ENCODE data around the gene HBG1. TPM values are rescaled to one million over a fixed set of nuclear protein-coding genes. Genes with fewer than 3 reads are reported as not detected.

The HBG1 gene
- total RNA-seq, 1 experiment from 2014 or later = not detected

GRCh38 chr11:5224538-5225479 is 24.8 kb downstream of the HBG1 start:
- Histone ChIP-seq H4K20me1 (ENCODE audit: low read length) (no peaks in the 10 kb centered on the region), H3K9ac (ENCODE audit: low read length) (no peak overlapping the region), H3K27ac (ENCODE audit: low read length) (no peak overlapping the region), H3K27me3 (ENCODE audit: low read length) (no peaks in the 10 kb centered on the region), H2AFZ (ENCODE audit: low read length) (no peak overlapping the region), H3K9me2 (replicated peaks; ENCODE audit: low read length) (no peaks in the 10 kb centered on the region), H3K9me3 (ENCODE audit: low read length) (no peaks in the 10 kb centered on the region), H3K4me1 (ENCODE audit: insufficient read depth, low read length) (no peaks in the 10 kb centered on the region), H3K79me2 (ENCODE audit: low read length) (no peaks in the 10 kb centered on the region), H3K4me2 (ENCODE audit: low read length) (no peak overlapping the region), H3K4me3 (ENCODE audit: low read length) (no peak overlapping the region), H3F3A (ENCODE audit: low read length, unreplicated experiment) (no peaks in the 10 kb centered on the region), H3K36me3 (ENCODE audit: low read depth, low read length) (no peaks in the 10 kb centered on the region)
- BruUV-seq (replicated peaks) = no TSS peak
- TF ChIP-seq EZH2 (IDR thresholded peaks at IDR 0.05; ENCODE audit: low read length, unreplicated experiment) (no peak), EZH2phosphoT487 (IDR thresholded peaks at IDR 0.05; ENCODE audit: borderline replicate concordance, low read length) (no peak)
- TF ChIP-seq, protein P1, sequence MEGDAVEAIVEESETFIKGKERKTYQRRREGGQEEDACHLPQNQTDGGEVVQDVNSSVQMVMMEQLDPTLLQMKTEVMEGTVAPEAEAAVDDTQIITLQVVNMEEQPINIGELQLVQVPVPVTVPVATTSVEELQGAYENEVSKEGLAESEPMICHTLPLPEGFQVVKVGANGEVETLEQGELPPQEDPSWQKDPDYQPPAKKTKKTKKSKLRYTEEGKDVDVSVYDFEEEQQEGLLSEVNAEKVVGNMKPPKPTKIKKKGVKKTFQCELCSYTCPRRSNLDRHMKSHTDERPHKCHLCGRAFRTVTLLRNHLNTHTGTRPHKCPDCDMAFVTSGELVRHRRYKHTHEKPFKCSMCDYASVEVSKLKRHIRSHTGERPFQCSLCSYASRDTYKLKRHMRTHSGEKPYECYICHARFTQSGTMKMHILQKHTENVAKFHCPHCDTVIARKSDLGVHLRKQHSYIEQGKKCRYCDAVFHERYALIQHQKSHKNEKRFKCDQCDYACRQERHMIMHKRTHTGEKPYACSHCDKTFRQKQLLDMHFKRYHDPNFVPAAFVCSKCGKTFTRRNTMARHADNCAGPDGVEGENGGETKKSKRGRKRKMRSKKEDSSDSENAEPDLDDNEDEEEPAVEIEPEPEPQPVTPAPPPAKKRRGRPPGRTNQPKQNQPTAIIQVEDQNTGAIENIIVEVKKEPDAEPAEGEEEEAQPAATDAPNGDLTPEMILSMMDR (conservative IDR thresholded peaks at IDR 0.05; ENCODE audit: low read depth, low read length) = no peak
- intact Hi-C loops (cut with micrococcal nuclease) = no loop called here
- POLR2A ChIA-PET (ENCODE audit: unreplicated experiment) = no interaction called here
- no peak for ATAC-seq
- CTCF ChIA-PET = no interaction called here
- no peak for DNase-seq

- POLR2A ChIA-PET (ENCODE audit: unreplicated experiment) = no interaction called here
- Histone ChIP-seq H3K27me3 (ENCODE audit: low read length) (no peaks in the 10 kb centered on the region), H3K9me2 (replicated peaks; ENCODE audit: low read length) (no peaks in the 10 kb centered on the region), H3F3A (ENCODE audit: low read length, unreplicated experiment) (no peaks in the 10 kb centered on the region), H2AFZ (ENCODE audit: low read length) (no peak overlapping the region), H3K9ac (ENCODE audit: low read length) (no peak overlapping the region), H3K27ac (ENCODE audit: low read length) (no peak overlapping the region), H3K36me3 (ENCODE audit: low read depth, low read length) (no peaks in the 10 kb centered on the region), H3K4me2 (ENCODE audit: low read length) (no peak overlapping the region), H3K9me3 (ENCODE audit: low read length) (no peaks in the 10 kb centered on the region), H3K4me3 (ENCODE audit: low read length) (no peak overlapping the region), H3K79me2 (ENCODE audit: low read length) (no peaks in the 10 kb centered on the region), H3K4me1 (ENCODE audit: insufficient read depth, low read length) (no peaks in the 10 kb centered on the region), H4K20me1 (ENCODE audit: low read length) (no peaks in the 10 kb centered on the region)
- BruUV-seq (replicated peaks) = no TSS peak
- intact Hi-C loops (cut with micrococcal nuclease) = no loop called here
- ATAC-seq = no peak
- TF ChIP-seq, protein P1 (conservative IDR thresholded peaks at IDR 0.05; ENCODE audit: low read depth, low read length) = no peak
- TF ChIP-seq EZH2phosphoT487 (IDR thresholded peaks at IDR 0.05; ENCODE audit: borderline replicate concordance, low read length) (no peak), EZH2 (IDR thresholded peaks at IDR 0.05; ENCODE audit: low read length, unreplicated experiment) (no peak)
- no peak for DNase-seq
- CTCF ChIA-PET = no interaction called here
Measured at GRCh38 chr11:5223686-5224085, 26.0 kb downstream of the HBG1 start.

DNA sequence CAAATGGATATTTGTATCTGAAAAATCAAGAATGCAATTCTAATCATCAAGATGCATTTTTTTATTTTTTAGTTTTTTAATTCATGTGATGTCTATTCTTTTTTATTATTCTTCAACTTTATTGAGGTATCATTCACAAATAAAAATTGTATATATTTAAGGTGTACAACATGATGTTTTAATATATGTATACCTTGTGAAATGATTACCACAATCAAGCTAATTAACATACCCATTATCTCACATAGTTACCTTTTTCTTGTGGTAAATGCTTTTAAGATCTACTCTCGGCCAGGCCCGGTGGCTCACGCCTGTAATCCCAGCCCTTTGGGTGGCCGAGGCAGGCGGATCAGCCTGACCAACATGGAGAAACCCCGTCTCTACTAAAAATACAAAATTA is 26.5 kb downstream of the HBG1 start:
- Histone ChIP-seq H3K36me3 (ENCODE audit: low read depth, low read length) (no peaks in the 10 kb centered on the region), H3K4me3 (ENCODE audit: low read length) (no peak overlapping the region), H4K20me1 (ENCODE audit: low read length) (no peaks in the 10 kb centered on the region), H3K9me2 (replicated peaks; ENCODE audit: low read length) (no peaks in the 10 kb centered on the region), H3K9me3 (ENCODE audit: low read length) (no peaks in the 10 kb centered on the region), H3K4me2 (ENCODE audit: low read length) (no peak overlapping the region), H2AFZ (ENCODE audit: low read length) (no peak overlapping the region), H3K4me1 (ENCODE audit: insufficient read depth, low read length) (no peaks in the 10 kb centered on the region), H3F3A (ENCODE audit: low read length, unreplicated experiment) (no peaks in the 10 kb centered on the region), H3K9ac (ENCODE audit: low read length) (no peak overlapping the region), H3K27me3 (ENCODE audit: low read length) (no peaks in the 10 kb centered on the region), H3K27ac (ENCODE audit: low read length) (no peak overlapping the region), H3K79me2 (ENCODE audit: low read length) (no peaks in the 10 kb centered on the region)
- intact Hi-C loops (cut with micrococcal nuclease) = no loop called here
- CTCF ChIA-PET = no interaction called here
- TF ChIP-seq EZH2phosphoT487 (IDR thresholded peaks at IDR 0.05; ENCODE audit: borderline replicate concordance, low read length) (no peak), EZH2 (IDR thresholded peaks at IDR 0.05; ENCODE audit: low read length, unreplicated experiment) (no peak)
- TF ChIP-seq, protein P1 (conservative IDR thresholded peaks at IDR 0.05; ENCODE audit: low read depth, low read length) = no peak
- DNase-seq (no peak), ATAC-seq (no peak)
- POLR2A ChIA-PET (ENCODE audit: unreplicated experiment) = no interaction called here
- BruUV-seq (replicated peaks) = no TSS peak
